GM21390 (cell line): Measurements from ENCODE around the gene ARHGAP15.

Experiments used
- ATAC-seq: cut with Tn5 transposase; IDR thresholded peaks from one replicate; pipeline ENCODE4 v1.9.1; 2021; ENCODE audit not compliant: unreplicated experiment

The ARHGAP15 gene

DNA sequence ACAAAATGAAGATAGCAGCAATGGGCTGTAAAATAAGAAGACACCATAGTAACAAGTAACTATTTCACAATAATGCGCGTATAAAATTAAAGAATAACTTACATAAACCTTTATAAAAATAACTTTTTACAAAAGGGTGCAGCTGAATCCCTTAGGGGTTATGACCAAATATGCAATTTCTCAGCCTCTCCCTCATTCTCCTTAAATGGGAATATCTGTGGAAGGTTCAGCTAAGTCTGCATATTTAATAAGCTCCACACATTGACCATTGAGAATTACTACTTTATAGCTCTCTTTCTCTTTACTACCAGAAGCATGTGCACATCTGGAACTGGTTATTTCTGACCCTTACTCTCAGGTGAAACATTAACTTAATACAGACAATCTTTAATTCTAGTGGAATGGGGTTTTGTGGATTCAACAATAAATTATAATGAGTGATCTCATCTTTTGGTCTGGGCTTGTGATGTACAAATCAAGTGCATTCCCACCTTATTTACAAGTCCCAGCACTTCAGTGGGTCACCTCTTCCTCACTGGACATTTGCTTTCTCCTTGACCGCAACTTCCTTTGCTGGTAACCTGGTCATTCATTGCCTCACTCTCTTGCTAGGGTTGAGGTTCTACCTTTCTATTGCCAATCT lies 15.7 kb downstream of the ARHGAP15 start:
- ATAC-seq, result no peak

DNA sequence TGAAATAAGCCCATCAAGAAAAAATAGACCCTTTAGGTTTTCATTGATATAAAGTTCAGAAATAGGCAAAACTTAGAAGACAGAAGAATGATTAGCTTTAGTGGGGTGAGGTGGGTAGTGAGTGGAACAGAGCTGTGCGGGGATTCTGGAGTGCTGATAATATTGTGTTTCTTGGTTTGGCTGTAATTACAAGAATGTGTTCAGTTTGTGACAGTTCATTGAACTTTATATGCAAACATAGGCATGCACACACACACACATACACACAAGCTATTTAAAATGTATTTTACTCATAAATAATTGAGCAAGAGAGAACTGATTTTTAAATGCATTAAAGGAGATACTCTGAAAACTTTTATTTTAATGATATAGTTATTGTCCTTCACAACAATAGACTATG lies 17.1 kb downstream of the ARHGAP15 start:
- ATAC-seq, result no peak

DNA sequence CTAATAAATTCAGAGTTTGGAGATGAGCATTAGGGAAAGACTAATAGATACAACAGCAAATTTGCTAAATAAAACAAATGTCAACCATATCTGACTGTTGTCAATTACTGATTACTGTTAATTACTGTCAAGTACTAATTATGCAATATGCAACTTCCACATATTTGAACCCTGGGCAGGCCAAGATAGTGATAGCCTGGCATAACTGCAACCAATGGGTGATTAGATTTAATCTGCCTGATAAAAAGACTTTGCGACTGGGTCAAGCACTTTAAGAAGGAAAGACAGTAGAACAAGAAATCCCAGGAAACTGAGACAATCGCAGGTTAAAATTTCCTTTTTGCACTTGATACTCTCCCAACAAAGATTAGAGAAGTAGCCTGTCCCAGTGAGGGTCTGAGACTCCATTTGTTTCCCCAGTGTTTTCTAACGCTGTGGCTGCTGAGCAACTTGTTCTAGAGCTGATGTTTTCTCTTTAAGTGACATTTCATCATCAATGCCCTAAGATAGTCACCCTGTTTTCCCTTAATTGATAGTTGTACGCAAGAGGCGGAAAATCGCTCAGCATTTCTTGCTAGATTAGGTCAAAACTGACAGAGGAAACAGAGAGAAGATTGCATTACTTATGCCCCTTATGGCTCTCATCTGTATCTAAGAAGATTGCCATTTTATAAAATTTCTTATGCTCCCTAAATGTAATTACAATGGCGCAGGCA lies 17.8 kb downstream of the ARHGAP15 start:
- no peak for ATAC-seq

DNA sequence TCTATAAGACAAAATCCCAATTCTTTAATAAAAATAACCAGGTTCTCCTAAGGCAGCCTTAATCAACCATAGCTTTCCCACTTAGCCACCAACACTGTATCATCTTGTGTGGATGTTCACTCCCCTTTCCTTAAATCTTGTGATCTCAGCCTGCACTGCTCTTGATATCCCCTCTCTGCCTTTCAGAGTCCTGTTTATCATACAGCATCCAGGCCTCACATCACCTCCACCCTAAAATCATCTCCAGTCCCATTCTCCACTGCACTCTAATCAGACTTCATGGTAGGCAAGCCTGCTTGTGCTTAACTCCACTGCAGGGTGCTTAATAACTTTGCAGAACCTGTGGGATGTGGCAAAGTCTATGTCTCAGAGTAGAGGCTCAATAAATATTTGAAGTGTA lies 18.8 kb downstream of the ARHGAP15 start:
- no peak for ATAC-seq

DNA sequence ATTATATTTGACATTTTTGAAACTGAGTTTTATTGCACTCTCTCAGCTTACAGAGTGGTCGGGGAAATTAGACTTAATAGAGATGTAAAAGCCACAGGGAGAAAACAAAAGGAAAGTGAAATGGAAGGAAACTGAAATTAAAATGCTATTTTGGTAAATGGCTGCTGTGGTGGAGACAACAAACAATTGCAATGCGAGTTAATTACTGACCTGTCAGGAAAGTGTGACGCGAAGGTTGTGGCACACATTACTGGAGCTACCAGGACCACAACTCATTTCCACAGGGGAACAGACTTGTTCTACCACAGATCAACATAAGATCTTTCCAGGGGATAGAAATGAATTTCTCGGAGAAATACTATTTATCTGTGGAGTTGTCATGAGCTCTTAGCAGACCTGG lies 19.5 kb downstream of the ARHGAP15 start:
- peak; percentile 62 for ATAC-seq

DNA sequence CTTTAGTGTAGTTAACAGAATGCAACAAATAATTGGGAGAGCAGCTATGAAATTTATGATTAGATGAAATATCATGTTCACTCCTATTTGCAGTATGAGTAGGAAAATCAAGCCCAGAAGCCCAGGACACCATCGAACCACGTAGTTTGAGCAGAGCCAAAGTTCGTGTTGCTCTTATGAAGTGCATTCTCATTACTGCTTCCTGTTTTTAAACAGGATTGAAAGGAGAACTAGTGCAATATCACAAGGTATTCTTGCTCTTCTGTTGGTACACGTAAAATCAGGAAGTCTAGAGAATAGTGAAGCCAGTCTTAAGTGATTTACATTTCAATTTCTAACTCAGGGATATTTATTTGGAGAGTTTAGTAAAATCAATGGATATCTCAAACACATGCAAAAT lies 21.1 kb downstream of the ARHGAP15 start:
- peak; percentile 61 for ATAC-seq

DNA sequence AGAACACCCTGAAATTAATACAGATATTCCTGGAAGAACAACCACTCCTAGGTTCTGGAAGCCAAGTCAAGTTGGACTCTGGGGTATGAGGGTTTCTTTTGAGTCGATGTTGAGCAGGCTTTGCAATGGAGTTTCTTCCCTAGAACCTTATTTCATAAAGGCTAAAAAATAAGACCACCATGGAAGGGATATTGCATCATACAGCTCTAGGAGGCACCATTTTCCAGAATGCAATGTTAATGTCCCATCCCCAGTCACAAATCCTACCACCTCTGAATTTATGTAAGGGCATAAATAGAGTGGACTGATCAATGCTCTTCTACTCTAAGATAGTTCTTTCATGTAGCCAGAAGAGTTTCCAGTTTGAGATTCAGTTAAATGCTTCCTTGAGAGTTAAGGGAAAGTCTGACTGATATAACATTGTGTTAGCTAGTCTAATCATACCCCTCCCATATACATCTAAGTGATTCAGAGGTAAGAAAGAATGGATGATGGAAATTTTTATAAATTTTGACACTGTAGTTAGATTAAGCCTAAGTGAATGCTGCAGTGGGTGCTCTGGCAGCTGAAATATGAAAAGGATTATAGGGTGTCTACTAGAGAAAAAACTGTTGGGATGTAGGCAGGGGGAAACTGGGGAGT lies 22.0 kb downstream of the ARHGAP15 start:
- no peak for ATAC-seq

DNA sequence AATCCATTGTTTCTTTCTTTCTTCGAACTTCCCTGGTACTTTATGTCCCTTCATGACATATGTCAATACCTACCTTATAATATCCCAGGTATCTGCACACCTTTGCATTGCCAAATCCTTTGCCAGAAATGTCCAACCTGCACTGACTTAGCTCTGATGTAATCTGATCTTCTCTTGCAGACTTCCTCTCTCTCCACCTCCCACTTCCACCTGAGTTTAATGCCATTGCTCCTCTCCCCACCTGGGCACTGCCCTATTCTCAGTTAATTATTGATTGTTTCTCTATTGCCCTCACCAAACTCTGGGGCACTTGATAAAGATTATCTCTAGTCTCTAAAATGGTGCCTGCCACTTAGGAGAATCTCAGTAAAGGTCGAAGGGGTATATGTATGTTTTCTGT lies 23.0 kb downstream of the ARHGAP15 start:
- no peak for ATAC-seq

DNA sequence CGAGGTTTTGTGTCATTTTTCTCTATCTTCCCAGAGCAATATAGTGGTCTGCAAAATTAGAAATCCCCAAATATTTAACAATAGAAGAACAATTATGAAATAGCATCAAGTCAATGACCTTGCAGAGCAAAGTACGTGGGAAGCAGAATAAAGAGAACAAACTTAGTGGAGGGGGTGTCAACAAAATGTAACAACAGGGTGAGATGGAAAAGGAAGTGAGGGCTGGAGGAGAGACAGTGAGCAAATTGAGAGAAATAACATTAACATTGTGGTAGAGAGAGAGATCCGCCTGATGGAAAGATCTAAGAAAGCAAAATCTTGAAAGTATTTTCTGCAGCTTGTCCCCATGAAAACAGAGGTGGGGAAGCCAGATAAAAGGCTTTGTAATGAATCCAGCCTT lies 23.4 kb downstream of the ARHGAP15 start:
- no peak for ATAC-seq

DNA sequence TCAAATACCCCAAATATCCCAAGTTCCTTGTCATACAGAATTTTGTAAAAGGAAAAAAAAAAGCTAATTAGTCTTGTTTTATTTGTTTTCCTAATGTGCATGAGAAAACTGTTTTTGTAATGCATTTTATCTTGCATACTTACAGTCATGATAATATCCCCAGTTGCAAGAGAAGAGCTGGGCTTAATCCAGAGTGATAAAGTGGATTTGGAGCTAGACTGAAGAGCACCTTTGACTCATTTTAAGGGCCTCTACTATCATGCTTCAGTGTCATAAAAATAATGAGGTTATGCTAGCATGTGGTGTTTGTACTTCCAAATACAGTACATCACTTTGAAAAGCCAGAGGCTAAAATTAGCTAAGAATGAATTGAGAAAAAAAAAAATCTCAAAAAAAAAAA lies 26.4 kb downstream of the ARHGAP15 start:
- no peak for ATAC-seq

DNA sequence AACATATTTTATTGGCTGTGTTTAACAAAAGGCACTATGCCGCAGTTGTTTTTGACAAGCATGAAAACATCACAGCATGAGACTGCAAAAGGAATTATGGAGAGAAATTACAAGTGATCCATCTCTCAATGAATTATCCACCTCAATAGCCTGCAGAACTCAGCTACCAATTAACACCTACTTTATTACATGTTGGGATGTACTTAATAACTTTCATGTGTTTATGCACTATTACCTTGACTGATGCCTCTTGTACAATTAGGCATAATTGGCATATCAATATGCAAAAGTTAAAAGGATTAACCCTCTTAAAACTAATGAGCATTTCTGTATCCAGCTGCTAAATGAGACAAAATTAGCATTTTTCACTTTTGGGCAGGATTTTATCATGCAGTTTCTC lies 27.8 kb downstream of the ARHGAP15 start:
- no peak for ATAC-seq

DNA sequence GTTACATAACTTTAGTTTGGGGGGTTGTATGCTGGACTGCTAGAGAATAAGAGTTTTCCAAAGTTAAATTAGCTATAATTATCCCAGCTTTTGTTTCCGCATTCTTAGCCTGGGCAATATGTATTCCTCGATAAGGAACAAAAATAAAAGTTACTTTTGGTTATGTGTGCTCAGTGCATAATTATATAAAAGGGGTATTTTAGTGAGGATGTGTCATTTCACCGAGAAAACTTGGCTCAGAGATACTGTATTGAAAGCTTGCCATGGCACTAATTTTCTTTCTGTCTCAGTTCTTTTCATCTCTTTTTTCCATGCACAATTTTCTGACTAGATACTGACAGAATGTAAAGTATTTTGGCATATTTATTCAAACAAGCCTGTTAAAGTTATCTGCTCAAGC lies 28.2 kb downstream of the ARHGAP15 start:
- ATAC-seq, result no peak

DNA sequence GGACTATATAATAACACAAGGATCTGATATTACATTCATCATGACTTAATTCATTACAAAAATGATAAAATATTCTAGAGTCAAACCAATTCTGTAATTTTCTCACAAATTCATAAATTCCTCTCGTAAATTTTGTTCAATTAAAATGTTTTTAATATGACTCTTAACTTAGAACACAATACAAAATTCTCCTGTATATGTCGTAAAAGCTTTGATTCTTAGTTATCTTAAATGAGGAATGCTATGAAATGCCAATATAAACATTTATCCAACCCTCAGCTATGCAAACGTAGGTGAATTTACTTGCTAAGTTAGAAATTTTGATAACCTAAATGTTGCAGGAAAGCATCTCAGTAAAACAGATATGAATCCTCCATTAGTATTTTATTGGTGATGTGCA lies 28.9 kb downstream of the ARHGAP15 start:
- no peak for ATAC-seq

DNA sequence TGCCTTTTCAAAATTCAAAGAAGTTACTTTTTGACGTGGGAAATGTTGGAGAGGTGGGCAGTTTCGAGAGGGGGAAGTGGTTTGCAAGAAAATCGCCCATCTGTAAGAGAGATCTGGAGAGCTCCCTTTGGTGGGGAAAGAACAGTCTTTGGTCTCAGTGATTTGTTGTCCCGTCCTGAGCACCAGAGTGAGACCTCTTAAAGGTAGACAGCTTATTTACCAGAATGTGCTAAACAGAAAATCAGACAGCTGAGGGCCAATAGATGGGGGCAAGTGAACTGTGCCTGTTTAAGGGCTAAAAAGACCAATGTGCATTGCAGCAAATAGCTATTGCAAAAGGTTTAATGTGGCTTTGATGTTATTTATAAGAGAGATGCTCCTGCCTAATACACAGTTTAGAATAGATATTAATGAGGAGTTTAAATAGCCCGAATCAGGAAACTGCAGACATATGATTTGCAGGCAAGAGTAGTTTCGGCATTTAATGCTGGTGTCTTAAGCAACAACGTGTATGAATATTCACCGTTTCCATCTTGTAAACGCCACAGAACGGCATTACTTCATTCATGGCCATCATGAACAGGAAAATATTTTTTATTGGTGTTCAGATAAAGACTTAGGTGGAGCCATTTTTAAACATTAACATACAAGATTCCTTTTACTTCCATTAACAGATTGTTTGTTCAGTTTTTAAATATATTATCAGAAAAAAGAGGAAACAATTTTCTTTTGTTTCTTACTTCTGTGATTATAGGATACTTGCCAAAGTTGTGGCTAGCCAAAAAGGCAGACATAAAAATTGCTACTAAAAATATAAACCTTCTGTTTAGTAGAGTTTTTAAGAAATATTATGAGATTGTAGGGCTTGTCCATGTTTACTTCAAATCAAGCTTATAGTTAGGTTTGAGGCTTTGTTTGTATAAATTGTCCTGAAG lies 29.6 kb downstream of the ARHGAP15 start:
- no peak for ATAC-seq

DNA sequence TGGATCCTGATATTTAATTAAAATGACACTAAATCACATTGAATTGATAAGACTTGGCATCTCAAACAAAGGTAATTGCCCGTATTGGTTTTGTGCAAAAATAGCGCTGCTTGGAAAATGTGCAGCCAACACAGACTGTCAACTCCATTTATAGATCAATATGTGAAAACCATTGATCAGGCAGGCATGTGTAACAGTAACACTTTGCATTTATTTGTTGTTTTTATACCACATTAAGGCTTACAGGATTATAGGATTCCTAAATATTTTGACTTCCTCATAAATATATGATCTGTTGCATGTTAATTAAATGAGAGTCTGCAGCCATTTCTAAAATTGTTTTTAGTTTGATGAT lies 30.2 kb downstream of the ARHGAP15 start:
- no peak for ATAC-seq

DNA sequence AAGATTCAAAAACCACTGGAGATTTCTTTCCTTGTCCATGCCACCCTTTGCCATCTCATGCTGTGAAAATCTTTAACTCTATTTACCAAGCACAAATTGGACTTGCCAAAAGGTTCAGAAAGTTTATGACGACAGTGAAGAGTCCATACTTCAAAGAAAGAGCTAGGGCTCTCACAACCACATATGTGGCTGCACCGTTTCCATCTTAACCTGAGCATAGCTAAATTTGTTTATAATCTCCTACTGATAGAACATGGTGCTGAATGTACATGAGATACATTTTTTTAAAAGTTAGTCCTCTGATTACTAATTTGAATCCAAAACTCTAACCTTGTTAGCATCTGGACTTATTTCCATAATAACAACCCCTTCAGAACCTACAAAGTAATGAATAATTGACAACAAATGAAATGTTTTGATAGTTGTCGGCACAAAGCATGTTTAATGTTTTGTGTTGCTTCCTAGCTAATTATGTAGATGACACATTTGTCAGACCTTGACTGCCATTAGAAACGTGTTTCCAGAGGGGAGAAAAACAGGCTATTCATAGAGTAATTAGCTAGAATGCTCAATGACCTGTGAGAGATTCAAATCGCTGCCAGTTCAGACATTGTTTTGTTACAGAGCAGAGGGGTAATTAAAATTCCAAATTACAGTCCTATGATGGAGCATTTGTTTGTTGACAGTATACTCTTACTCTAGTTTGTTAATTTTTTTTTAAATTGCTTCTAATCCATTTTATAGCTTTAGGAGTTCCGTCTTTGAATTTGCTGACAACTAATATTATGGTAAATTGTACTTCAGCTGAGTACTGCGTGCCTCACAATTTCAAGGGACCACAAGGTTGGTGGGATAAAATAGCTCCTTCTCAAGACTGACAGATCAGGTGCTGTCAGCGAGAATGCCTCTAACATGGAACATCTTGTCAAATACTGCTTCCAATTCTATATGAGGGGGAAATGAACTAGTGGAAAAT lies 31.8 kb downstream of the ARHGAP15 start:
- no peak for ATAC-seq

DNA sequence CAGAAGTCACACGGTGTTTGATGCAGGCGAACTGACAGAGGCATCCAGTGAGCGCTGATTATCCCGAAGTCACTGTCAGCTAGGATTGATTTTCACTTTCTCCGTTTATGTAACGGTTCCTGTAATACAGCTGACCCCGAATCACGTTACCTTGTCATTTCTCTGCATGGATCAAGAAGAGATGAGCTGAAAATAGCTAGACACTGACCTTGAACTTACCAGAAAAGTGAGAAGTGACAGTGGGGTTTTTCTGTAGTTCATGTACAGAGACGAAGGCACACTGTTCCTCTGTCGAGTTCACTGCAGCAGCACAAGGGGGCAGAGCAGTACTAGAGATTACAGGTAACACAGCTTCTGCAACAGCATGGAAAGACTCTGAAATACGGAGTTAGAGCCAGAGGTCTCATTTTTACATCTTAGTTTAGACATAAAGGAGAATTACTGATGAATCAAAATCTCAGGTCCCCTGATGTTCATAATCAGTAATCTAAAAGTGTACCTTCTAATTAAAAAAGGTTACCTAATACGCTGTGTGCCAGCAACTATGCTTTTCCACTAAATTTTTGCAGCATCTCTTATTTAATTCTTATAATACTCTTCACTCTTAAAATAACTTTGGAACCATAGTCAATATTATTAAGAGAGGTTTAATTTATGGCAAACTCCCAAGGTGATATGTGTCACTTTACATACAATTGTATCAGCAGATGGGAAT lies 33.1 kb downstream of the ARHGAP15 start:
- peak; percentile 74 for ATAC-seq

DNA sequence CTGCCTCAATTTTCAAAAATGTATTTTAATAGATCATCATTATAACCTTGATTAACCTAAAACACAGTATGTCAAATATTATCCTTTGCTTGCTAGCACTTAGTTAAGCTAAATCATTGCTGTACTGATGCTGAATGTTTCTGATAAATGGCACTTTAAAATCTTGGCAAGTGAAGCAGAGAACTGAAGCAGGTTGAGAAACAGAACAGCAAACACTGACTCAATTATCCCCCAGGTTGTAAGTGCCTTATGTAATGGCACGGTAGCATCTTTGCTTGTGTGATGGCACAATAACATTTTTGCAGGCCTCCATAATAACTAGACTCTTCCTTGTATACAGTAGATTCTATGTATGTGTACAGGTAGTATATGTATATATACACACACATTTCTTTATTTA lies 33.8 kb downstream of the ARHGAP15 start:
- ATAC-seq, result no peak

DNA sequence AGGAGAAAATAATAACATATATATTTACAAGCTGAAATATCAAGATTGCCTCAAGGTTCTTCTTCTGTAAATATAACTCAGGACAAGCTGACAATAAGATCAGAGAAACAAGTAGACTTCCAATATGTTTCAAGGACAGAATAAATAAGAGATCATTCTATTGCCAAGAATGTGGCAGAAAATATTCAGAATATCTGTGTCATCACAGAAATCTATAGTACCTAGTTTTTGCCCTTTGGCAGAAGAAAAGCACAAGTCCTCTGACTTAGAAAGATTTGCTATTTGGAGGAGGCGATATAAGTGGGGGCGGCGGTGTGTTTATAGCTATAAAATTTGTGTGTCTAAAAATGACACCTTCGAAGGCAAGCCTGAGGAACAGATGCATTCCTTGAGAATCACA lies 34.3 kb downstream of the ARHGAP15 start:
- no peak for ATAC-seq

DNA sequence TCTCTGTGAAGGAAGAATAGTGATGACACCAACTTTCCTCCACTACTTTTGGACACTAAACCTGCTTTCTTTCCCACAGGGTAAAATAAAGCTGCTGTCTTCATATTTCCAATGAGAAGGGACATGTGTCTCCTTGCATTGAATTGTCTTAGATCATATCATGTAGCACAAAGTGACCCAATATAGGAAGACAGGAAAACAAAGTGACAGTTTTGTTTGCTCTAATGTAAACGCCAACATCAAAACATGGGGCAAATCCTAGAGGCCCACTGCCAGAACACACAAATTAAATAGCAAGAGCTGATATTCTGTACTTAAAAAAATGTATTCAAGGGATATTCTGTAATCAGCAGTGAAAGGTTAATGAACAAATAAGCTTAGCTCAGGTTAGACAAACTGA lies 36.1 kb downstream of the ARHGAP15 start:
- no peak for ATAC-seq
